K562 (cell line): Measurements from ENCODE around the gene PAF1. TPM values are rescaled to one million over a fixed set of nuclear protein-coding genes. Genes with fewer than 3 reads are reported as not detected.

ENCODE experiments used
- DPF2 ChIP-seq: fragments of 450-650 bp; IDR thresholded peaks from 2 replicates; pipeline ENCODE4 v1.6.1; 2016
- HBP1 ChIP-seq: fragments of 450-650 bp; formaldehyde crosslinking; IDR thresholded peaks from 2 replicates; pipeline ENCODE4 v1.4.0; 2022; ENCODE audit warnings: missing genetic modification characterization
- IFI16 ChIP-seq: fragments of 250-450 bp; sonication (Bioruptor Pico); IDR thresholded peaks from 2 replicates; pipeline ENCODE4 v2.1.2; 2022; ENCODE audit warnings: mild to moderate bottlenecking, inconsistent platforms
- MNT ChIP-seq, 2 experiments: fragments of 450-650 bp; conservative IDR thresholded peaks; 2 replicates each; pipeline ENCODE4 v1.6.1; 2017; ENCODE audit warnings: mild to moderate bottlenecking in 2 of 2, moderate library complexity in 2 of 2
- MTF1 ChIP-seq: fragments of 250-450 bp; sonication (Bioruptor Pico); IDR thresholded peaks from 2 replicates; pipeline ENCODE4 v1.9.0; 2021; ENCODE audit warnings: moderate library complexity, mild to moderate bottlenecking, inconsistent platforms, borderline replicate concordance
- MYC ChIP-seq, 2 experiments: fragments of 250-450 bp in 1 of 2; sonication (Bioruptor Pico) in 1 of 2; IDR thresholded peaks; 2 replicates each; pipeline versions ENCODE4 v1.5.1 to v1.6.1; 2012 to 2021; ENCODE audit warnings: low read depth in 2 of 2, borderline replicate concordance in 1 of 2, improper control_type of control experiment in 1 of 2, low read length in 1 of 2, mild to moderate bottlenecking in 1 of 2, moderate library complexity in 1 of 2
- NCOA1 ChIP-seq: fragments of 450-650 bp; IDR thresholded peaks from 2 replicates; pipeline ENCODE4 v1.6.1; 2016; ENCODE audit warnings: low read depth
- NCOR1 ChIP-seq: fragments of 450-650 bp; IDR thresholded peaks from 2 replicates; pipeline ENCODE4 v1.6.1; 2016; ENCODE audit warnings: mild to moderate bottlenecking, moderate library complexity
- NFIC ChIP-seq: fragments of 450-650 bp; IDR thresholded peaks from 2 replicates; pipeline ENCODE4 v1.6.1; 2017; ENCODE audit warnings: mild to moderate bottlenecking, inconsistent platforms
- NKRF ChIP-seq: fragments of 450-650 bp; IDR thresholded peaks from 2 replicates; pipeline ENCODE4 v1.6.1; 2016; ENCODE audit warnings: borderline replicate concordance
- OTX1 ChIP-seq: fragments of 450-650 bp; formaldehyde crosslinking; IDR thresholded peaks from 2 replicates; pipeline ENCODE4 v1.4.0; 2022; ENCODE audit warnings: mild to moderate bottlenecking
- SIN3A ChIP-seq, 2 experiments: fragments of 150-350 bp in 1 of 2; IDR thresholded peaks; 2 replicates each; pipeline ENCODE4 v1.6.1; 2011 to 2016; ENCODE audit warnings: borderline replicate concordance in 2 of 2, low read depth in 2 of 2, low read length in 2 of 2, mild to moderate bottlenecking in 2 of 2, moderate library complexity in 2 of 2; ENCODE audit not compliant: control insufficient read depth in 1 of 2
- SIX5 ChIP-seq, 2 experiments: IDR thresholded peaks; 2 replicates each; pipeline ENCODE4 v1.6.1; 2011; ENCODE audit warnings: low read length in 2 of 2, borderline replicate concordance in 1 of 2, low read depth in 1 of 2, mild to moderate bottlenecking in 1 of 2, moderate library complexity in 1 of 2; ENCODE audit not compliant: insufficient read depth in 1 of 2
- SMARCA4 ChIP-seq: fragments of 450-650 bp; IDR thresholded peaks from 2 replicates; pipeline ENCODE4 v1.6.1; 2016
- SP1 ChIP-seq: sonication (generic); formaldehyde crosslinking; IDR thresholded peaks from 2 replicates; pipeline ENCODE4 v1.8.1; 2022; ENCODE audit warnings: mild to moderate bottlenecking, missing genetic modification reagents
- TARDBP ChIP-seq: fragments of 450-650 bp; IDR thresholded peaks from 2 replicates; pipeline ENCODE4 v1.6.1; 2016
- ZNF3 ChIP-seq: fragments of 250-450 bp; sonication (Bioruptor Pico); IDR thresholded peaks from 2 replicates; pipeline ENCODE4 v1.5.0; 2021; ENCODE audit warnings: mild to moderate bottlenecking, moderate library complexity
- ZSCAN32 ChIP-seq: fragments of 450-650 bp; formaldehyde crosslinking; IDR thresholded peaks from 2 replicates; pipeline ENCODE4 v1.4.0; 2020; ENCODE audit warnings: mild to moderate bottlenecking, moderate library complexity
- polyA plus RNA-seq, 8 experiments: library from polyadenylated mRNA; depleted of rRNA in 4 of 8; stranded (reverse) in 5 of 8; unstranded in 3 of 8; fragments of >200 nt; fragmentation: Nextera tagmentation in 2 of 8; fragmentation: Illumina TruSeq in 1 of 8; extraction: Ambion mirVana in 2 of 8; extraction: Trizol in 1 of 8; gene quantifications; 2 replicates each; pipeline versions ENCODE4 v1.2.1 to v1.2.3, GENCODE V29; 2011 to 2014; ENCODE audit warnings: inconsistent platforms in 1 of 8, missing spikeins in 1 of 8
- total RNA-seq, 7 experiments: library from RNA; depleted of rRNA in 6 of 7; stranded (reverse); fragments of >200 nt in 6 of 7; fragmentation: Illumina TruSeq in 2 of 7; extraction: Trizol in 2 of 7; gene quantifications; 2 replicates each; pipeline versions ENCODE4 v1.2.1 to v1.2.3, GENCODE V29; 2011 to 2021; ENCODE audit warnings: low replicate concordance in 1 of 7
- TF ChIP-seq, protein P1 (sequence below): fragments of 450-650 bp; formaldehyde crosslinking; conservative IDR thresholded peaks from 2 replicates; pipeline ENCODE4 v1.4.0; 2022; ENCODE audit warnings: mild to moderate bottlenecking, missing genetic modification characterization
- TF ChIP-seq, protein P2 (sequence below): fragments of 450-650 bp; formaldehyde crosslinking; IDR thresholded peaks from 2 replicates; pipeline ENCODE4 v1.4.0; 2022; ENCODE audit warnings: missing genetic modification characterization

The PAF1 gene
- total and polyA plus RNA-seq, 9 of the 15 experiments (the other 6 are each of a cell fraction or from before 2014, with no cell fraction given): 1.5 to 45.0 (median 33.8) TPM

- TF ChIP-seq MYC (IDR thresholded peaks at IDR 0.05; ENCODE audit: low read depth, low read length) (0 out of 2 replicates have a peak, but pooled peaks have one; percentile 8), MYC (CRISPR knock-in tag; IDR thresholded peaks at IDR 0.05; ENCODE audit: borderline replicate concordance, low read depth) (no peak), SIX5 (IDR thresholded peaks at IDR 0.05; ENCODE audit: borderline replicate concordance in 1 of 2, insufficient read depth in 1 of 2, low read depth in 1 of 2, low read length in 2 of 2) (no peak), HBP1 (CRISPR knock-in tag) (peak; percentile 66; the same call in 1 of the 2 replicates), NCOR1 (peak; percentile 47), NCOA1 (0 out of 2 replicates have a peak, but pooled peaks have one; percentile 18), ZSCAN32 (CRISPR knock-in tag) (no peak), OTX1 (peak; percentile 57; the same call in 1 of the 2 replicates), SMARCA4 (peak; percentile 41), NFIC (0 out of 2 replicates have a peak, but pooled peaks have one; percentile 3), SIN3A (IDR thresholded peaks at IDR 0.05; ENCODE audit: borderline replicate concordance in 2 of 2, control insufficient read depth in 1 of 2, low read depth in 2 of 2, low read length in 2 of 2) (no peak), DPF2 (peak; percentile 35), MNT (conservative IDR thresholded peaks at IDR 0.05) (peak in 1 of 2 experiments; percentile 49; a peak in 1 of 4 replicates), TARDBP (no peak), NKRF (peak; percentile 61), IFI16 (CRISPR knock-in tag) (no peak), MTF1 (CRISPR knock-in tag) (no peak), ZNF3 (CRISPR knock-in tag) (no peak), SP1 (CRISPR knock-in tag) (0 out of 2 replicates have a peak, but pooled peaks have one; percentile 28)
- TF ChIP-seq, protein P1, sequence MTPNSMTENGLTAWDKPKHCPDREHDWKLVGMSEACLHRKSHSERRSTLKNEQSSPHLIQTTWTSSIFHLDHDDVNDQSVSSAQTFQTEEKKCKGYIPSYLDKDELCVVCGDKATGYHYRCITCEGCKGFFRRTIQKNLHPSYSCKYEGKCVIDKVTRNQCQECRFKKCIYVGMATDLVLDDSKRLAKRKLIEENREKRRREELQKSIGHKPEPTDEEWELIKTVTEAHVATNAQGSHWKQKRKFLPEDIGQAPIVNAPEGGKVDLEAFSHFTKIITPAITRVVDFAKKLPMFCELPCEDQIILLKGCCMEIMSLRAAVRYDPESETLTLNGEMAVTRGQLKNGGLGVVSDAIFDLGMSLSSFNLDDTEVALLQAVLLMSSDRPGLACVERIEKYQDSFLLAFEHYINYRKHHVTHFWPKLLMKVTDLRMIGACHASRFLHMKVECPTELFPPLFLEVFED: peak; percentile 73; the same call in 1 of the 2 replicates
- TF ChIP-seq, protein P2, sequence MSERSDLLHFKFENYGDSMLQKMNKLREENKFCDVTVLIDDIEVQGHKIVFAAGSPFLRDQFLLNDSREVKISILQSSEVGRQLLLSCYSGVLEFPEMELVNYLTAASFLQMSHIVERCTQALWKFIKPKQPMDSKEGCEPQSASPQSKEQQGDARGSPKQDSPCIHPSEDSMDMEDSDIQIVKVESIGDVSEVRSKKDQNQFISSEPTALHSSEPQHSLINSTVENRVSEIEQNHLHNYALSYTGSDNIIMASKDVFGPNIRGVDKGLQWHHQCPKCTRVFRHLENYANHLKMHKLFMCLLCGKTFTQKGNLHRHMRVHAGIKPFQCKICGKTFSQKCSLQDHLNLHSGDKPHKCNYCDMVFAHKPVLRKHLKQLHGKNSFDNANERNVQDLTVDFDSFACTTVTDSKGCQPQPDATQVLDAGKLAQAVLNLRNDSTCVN (CRISPR knock-in tag): peak; percentile 65; the same call in 1 of the 2 replicates
These were observed 15.2 kb upstream of the PAF1 start (continued) for GRCh38 chr19:39405958-39406655.
